Calu3 (cell line): ENCODE results near the gene STARD6. TPM values are rescaled to one million over a fixed set of nuclear protein-coding genes. Genes with fewer than 3 reads are reported as not detected.

ENCODE experiments used
- BruUV-seq: library from RNA; stranded (reverse); fragments of 400-500 nt; replicated peaks from 2 replicates; lab custom pipeline; 2021; lab: Mats Ljungman, UMichigan
- CTCF ChIA-PET: fragments of 300-600 bp; sonication (Branson Sonifier 250); formaldehyde crosslinking; loops from one replicate; lab custom pipeline; 2022; ENCODE audit warnings: antibody characterized with exemption; lab: Charles Lee
- DNase-seq: peaks from one replicate; pipeline ENCODE4 v3.0.0; 2022
- H3K27ac Mint-ChIP-seq: one replicate; pipeline ENCODE4 v1.8.0; 2022; ENCODE audit warnings: mixed read lengths; ENCODE audit not compliant: unreplicated experiment
- H3K27me3 Mint-ChIP-seq: one replicate; pipeline ENCODE4 v1.8.0; 2022; ENCODE audit warnings: mixed read lengths; ENCODE audit not compliant: unreplicated experiment
- H3K36me3 Mint-ChIP-seq: one replicate; pipeline ENCODE4 v1.8.0; 2022; ENCODE audit warnings: mild to moderate bottlenecking, moderate library complexity, mixed read lengths; ENCODE audit not compliant: insufficient read depth, unreplicated experiment
- H3K4me1 Mint-ChIP-seq: one replicate; pipeline ENCODE4 v1.8.0; 2022; ENCODE audit warnings: mild to moderate bottlenecking, low read depth, mixed read lengths; ENCODE audit not compliant: unreplicated experiment
- H3K4me3 Mint-ChIP-seq: one replicate; pipeline ENCODE4 v1.8.0; 2022; ENCODE audit warnings: mild to moderate bottlenecking, low read depth, moderate library complexity, mixed read lengths; ENCODE audit not compliant: unreplicated experiment
- H3K9me3 Mint-ChIP-seq: one replicate; pipeline ENCODE4 v1.8.0; 2022; ENCODE audit warnings: low read depth, mixed read lengths; ENCODE audit not compliant: unreplicated experiment
- intact Hi-C: fragments of 100-400 bp; cut with micrococcal nuclease; formaldehyde crosslinking; loops from one replicate; pipeline ENCODE4 v1.10.0; 2022; ENCODE audit not compliant: unreplicated experiment
- total RNA-seq: library from RNA; stranded (reverse); gene quantifications from 2 replicates; pipeline ENCODE4 v1.2.3, GENCODE V29; 2022
- TF ChIP-seq, protein P1 (sequence below): fragments of 200-600 bp; IDR thresholded peaks from one replicate; pipeline ENCODE4 v1.8.0; 2022; ENCODE audit warnings: antibody characterized with exemption; ENCODE audit not compliant: unreplicated experiment

Gene STARD6
- total RNA-seq, 1 experiment from 2014 or later: not detected

DNA sequence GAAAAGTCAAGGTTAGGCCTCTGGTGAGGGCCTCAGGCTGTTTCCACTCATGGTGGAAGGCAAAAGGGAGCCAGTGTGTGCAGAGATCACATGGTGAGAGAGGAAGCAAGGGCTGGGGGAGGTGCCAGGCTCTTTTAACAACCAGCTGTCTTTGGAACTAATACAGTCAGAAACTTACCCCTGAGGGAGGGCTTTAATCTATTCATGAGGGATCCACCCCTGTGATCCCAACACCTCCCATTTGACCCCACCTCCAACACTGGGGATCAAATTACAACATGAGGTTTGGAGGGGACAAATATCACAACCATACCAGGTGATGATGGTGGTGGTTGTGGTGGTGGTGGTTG, 77.5 kb downstream of the STARD6 start:
- intact Hi-C loops: no loop called here
- no peaks in the 10 kb centered on the region for H3K9me3 Mint-ChIP-seq
- peaks cover 4% of the 10 kb centered on the region for H3K36me3 Mint-ChIP-seq
- BruUV-seq: no TSS peak
- H3K27ac Mint-ChIP-seq: peak overlapping the region; percentile 55
- no peak for DNase-seq
- H3K4me1 Mint-ChIP-seq: peaks cover 10% of the 10 kb centered on the region
- TF ChIP-seq, protein P1, sequence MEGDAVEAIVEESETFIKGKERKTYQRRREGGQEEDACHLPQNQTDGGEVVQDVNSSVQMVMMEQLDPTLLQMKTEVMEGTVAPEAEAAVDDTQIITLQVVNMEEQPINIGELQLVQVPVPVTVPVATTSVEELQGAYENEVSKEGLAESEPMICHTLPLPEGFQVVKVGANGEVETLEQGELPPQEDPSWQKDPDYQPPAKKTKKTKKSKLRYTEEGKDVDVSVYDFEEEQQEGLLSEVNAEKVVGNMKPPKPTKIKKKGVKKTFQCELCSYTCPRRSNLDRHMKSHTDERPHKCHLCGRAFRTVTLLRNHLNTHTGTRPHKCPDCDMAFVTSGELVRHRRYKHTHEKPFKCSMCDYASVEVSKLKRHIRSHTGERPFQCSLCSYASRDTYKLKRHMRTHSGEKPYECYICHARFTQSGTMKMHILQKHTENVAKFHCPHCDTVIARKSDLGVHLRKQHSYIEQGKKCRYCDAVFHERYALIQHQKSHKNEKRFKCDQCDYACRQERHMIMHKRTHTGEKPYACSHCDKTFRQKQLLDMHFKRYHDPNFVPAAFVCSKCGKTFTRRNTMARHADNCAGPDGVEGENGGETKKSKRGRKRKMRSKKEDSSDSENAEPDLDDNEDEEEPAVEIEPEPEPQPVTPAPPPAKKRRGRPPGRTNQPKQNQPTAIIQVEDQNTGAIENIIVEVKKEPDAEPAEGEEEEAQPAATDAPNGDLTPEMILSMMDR: no peak
- no peaks in the 10 kb centered on the region for H3K27me3 Mint-ChIP-seq
- no peak overlapping the region for H3K4me3 Mint-ChIP-seq
- CTCF ChIA-PET: no interaction called here

DNA sequence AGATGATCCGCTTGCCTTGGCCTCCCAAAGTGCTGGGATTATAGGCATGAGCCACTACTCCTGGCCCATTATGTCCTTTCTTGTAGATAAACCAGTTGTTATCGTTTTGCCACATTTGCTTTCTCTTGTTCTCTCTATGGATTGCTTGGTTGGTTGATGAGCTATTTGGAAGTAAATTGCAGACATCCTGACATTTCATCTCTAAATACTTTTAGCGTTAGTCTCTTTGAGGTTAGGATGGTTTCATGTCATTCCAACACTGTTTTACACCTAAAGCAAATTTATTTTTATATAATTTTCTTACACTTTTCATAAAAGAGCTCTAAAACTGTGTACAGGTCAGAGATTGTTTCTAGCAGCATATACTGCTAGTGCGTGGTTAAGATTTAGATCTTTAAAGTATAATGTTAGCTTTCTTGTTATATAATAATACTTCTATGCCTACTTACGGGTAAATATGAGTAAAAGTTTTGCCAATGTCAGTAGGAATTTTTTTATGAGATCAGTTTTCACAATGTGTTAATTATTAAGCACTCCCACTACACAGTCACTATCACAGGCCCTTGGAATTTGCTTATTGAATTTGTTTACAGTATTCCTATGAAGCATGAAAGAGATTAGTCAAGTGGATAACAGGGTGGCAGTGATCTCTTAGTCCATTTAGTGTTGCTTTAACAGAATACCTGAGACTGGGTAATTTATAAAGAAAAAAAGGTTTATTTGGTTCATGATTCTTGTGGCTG, 78.0 kb downstream of the STARD6 start:
- TF ChIP-seq, protein P1: no peak
- H3K4me1 Mint-ChIP-seq: peaks cover 10% of the 10 kb centered on the region
- H3K36me3 Mint-ChIP-seq: peaks cover 4% of the 10 kb centered on the region
- H3K27me3 Mint-ChIP-seq: no peaks in the 10 kb centered on the region
- no peak for DNase-seq
- CTCF ChIA-PET: interaction anchor here (0.9 kb wide), 1 partner anchor 10 kb away, joined by 3 read pairs; the partner anchor contains the start of gene POLI
- intact Hi-C loops: no loop called here
- peak overlapping the region; percentile 55 for H3K27ac Mint-ChIP-seq
- no peak overlapping the region for H3K4me3 Mint-ChIP-seq
- H3K9me3 Mint-ChIP-seq: no peaks in the 10 kb centered on the region
- BruUV-seq: no TSS peak

DNA sequence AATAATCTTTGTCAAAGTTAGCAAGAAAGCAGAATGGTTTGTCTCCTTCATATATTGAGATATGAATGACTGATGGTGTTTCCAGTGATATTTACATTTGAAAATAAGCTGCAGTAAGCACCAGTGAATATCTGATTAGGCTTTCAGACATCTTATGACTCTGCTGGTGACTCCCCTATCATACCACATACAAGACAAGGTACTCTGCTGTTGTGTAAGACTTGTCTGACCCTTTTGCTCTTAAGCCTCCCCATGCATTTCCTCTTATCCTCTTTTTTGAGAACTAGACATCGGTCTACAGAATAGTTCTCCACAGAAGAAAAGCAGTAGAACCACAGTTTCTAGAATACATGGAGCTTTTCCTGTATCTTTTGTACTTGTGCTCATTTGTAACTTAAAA, 79.0 kb downstream of the STARD6 start:
- peaks cover 10% of the 10 kb centered on the region for H3K4me1 Mint-ChIP-seq
- TF ChIP-seq, protein P1: no peak
- no TSS peak for BruUV-seq
- no peaks in the 10 kb centered on the region for H3K9me3 Mint-ChIP-seq
- CTCF ChIA-PET: interaction anchor here (0.9 kb wide), 1 partner anchor 9 kb away, joined by 3 read pairs; the partner anchor contains the start of gene POLI
- H3K4me3 Mint-ChIP-seq: no peak overlapping the region
- H3K36me3 Mint-ChIP-seq: peaks cover 4% of the 10 kb centered on the region
- no peak overlapping the region for H3K27ac Mint-ChIP-seq
- H3K27me3 Mint-ChIP-seq: no peaks in the 10 kb centered on the region
- intact Hi-C loops: no loop called here
- DNase-seq: no peak

DNA sequence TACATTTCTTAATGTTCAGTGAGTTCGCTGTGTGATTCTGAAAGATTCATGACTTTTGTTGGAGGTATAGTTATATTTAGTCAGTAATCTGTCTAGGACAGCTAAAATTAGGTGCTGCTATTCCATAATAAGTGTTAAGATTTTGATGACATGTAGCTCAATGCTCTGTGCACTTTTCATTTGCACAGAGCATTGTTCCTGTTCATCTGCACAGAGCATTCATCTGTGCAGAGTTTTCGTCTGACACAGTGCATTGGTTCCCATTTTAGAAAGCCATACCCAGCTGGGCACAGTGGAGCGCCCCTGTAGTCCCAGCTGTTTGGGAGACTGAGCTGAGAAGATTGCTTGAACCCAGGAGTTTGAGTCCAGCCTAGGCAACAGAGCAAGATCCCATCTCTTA, 79.8 kb downstream of the STARD6 start:
- DNase-seq: no peak
- peaks cover 4% of the 10 kb centered on the region for H3K36me3 Mint-ChIP-seq
- CTCF ChIA-PET: no interaction called here
- no peak overlapping the region for H3K27ac Mint-ChIP-seq
- no peaks in the 10 kb centered on the region for H3K27me3 Mint-ChIP-seq
- BruUV-seq: no TSS peak
- TF ChIP-seq, protein P1: no peak
- H3K4me3 Mint-ChIP-seq: no peak overlapping the region
- intact Hi-C loops: no loop called here
- peaks cover 10% of the 10 kb centered on the region for H3K4me1 Mint-ChIP-seq
- no peaks in the 10 kb centered on the region for H3K9me3 Mint-ChIP-seq

Other genes with a start within 250 kb of the STARD6 start
- gene MBD2, start 133.2 kb downstream of the STARD6 start, total RNA-seq: 103 and 106 TPM in 2 replicates
- 25.2 and 26.1 TPM in 2 replicates for gene POLI, start 88.3 kb downstream of the STARD6 start, total RNA-seq
- gene C18orf54, start within 50 bp of the STARD6 start, total RNA-seq: 9.3 and 9.7 TPM in 2 replicates
- not detected in 2 replicates for gene DYNAP, start 233.4 kb upstream of the STARD6 start, total RNA-seq